ENCODE results near the gene TAOK3.

- TF ChIP-seq CTCF (IDR thresholded peaks at IDR 0.05; ENCODE audit: insufficient read depth, low read length, poor library complexity, severe bottlenecking) (no peak), EZH2phosphoT487 (conservative IDR thresholded peaks at IDR 0.05; ENCODE audit: low read length) (no peak)
These were observed 21.7 kb downstream of the TAOK3 start for GRCh38 chr12:118350908-118351559.

Data from SU-DHL-6 (cell line).